8988T (cell line): ENCODE measurements around the gene TAB3.

Experiments used
- DNase-seq: peaks from one replicate; pipeline ENCODE4 v3.0.0; 2011

TAB3 gene

DNA sequence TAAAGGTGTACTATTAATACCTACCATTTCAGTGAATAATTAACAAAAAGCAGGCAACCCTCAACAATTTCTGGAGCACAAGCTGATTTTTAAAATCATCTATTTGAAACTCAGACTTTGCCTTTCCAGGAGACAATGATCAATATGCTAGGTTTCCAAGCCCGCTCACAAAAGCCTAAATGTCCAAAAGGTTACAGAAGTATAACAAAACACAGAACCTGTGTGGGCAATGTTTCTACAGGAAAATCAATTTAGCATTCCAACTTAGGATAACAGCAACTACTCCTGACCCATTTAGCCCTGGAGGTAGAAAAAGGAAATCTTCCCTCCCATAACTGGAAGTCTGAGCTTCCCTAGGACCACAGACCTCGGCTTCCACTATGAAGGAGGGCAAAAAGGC, 3.9 kb downstream of the TAB3 start:
- DNase-seq: no peak

GRCh38 chrX:30883138-30883537, 5.9 kb downstream of the TAB3 start:
- no peak for DNase-seq

DNA sequence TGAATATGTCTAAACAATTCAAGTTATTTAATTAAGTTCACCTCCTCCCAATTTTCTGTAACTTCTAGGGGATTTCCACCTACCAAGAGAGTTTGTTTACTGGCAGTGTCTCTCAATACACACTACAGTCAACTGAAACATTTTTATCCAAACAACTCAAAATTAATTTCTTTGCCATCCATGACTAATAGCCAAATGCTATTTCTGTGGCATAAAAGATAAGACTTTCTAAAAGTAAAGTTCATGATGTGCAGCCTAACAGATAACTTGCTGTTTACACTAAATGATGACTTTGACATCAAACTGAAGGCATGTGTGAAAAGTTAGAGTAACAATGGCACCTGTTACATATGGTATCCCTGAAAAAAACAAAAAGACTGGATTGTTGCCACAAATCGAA, 7.3 kb downstream of the TAB3 start:
- DNase-seq: no peak

DNA sequence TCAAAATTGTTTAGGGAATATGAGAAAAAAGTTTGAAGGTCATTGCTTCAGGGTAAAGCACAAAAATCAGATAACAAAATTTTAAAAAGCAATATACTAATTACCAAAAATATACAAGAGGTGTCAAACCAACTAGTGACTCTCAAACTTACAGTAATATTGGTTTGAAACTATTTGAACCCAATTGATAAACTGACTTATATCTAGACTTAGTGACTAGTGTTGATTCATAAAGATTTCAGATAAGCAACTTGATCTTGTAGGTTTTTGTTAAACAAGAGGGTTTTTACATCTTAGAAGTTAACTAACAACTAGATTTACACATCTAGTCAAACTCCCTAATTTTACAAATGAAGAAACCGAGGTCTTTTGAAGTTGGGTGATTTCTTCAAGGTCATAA, 7.7 kb downstream of the TAB3 start:
- DNase-seq: no peak

GRCh38 chrX:30880058-30880457, 9.0 kb downstream of the TAB3 start:
- no peak for DNase-seq

DNA sequence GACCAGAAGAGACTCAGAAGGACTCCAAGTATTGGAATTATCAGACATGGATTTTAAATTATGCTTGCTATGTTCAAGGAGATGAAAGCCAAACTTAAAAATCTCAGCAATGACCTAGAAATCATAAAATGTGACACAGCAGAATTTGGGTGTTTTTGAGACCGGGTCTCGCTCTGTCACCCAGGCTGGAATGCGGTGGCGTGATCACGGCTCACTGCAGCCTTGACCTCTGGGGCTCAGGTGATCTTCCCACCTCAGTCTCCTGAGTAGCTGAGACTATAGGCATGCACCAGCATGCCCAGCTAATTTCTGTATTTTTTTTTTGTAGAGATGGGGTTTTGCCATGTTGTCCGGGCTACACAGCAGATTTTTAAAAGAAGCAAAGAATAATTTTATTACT, 12.7 kb downstream of the TAB3 start:
- DNase-seq: no peak

GRCh38 chrX:30875957-30876356, 13.1 kb downstream of the TAB3 start:
- no peak for DNase-seq

GRCh38 chrX:30874851-30875250, 14.2 kb downstream of the TAB3 start:
- no peak for DNase-seq

DNA sequence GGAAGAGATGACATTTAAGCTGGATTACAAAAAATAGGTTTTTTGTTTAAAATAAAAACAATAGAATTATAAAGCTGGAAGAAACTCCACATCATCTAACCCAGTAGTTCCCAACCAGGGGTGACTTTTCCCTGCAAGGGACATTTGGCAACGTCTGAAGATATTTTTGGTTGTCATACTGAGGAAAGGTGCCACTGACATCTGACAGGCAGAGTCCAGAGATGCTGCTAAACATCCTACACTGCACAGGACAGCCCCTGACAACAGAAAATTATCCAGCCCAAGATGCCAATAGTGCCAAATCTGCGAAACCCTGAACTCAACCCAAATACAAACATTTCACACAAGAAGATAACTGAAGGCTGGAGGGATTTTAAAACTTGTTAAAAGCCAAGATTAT, 18.5 kb downstream of the TAB3 start:
- DNase-seq: no peak

DNA sequence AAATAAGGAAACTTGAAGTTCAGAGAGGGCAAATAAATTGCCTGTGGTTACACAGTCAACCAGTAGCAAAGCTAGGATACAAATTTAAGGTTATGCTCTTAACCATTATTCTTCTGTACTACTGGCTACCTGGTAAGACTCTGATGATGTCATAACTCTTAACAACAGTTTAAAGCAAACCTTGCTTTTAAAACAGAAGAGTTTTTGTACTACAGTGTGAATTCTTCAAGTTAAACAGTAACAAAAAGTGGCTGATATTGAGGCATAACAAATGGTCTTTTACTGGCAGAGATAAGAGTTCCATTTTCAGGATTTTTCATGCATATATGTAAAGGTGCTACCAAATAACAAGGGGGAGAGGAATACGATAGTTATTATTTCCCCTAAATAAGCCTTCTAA, 23.4 kb downstream of the TAB3 start:
- DNase-seq: no peak

- no peak for DNase-seq
Measured at GRCh38 chrX:30865015-30865414, 24.0 kb downstream of the TAB3 start.

- DNase-seq: no peak
Measured at GRCh38 chrX:30864383-30864785, 24.7 kb downstream of the TAB3 start.

DNA sequence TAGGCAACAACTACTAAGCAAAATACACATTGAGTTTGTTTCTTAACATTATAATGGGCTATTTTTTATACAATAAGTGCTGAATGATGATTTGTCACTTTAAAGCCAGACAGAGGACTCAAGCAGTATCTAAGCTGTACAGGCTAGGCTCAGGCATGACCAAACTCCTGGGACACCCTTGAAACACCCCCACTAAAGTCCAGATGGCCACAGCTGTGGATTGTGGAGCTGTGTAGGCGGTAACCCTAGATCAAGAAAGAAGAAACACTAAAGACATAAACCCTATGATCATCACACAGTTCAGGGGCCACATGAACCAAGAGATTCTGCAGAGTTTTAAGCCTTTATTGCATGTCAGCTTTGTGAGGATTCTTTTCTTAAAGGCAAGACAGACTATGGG, 25.1 kb downstream of the TAB3 start:
- DNase-seq: no peak

GRCh38 chrX:30858098-30858497, 31.0 kb downstream of the TAB3 start:
- no peak for DNase-seq

GRCh38 chrX:30851449-30851848, 37.6 kb downstream of the TAB3 start:
- no peak for DNase-seq

DNA sequence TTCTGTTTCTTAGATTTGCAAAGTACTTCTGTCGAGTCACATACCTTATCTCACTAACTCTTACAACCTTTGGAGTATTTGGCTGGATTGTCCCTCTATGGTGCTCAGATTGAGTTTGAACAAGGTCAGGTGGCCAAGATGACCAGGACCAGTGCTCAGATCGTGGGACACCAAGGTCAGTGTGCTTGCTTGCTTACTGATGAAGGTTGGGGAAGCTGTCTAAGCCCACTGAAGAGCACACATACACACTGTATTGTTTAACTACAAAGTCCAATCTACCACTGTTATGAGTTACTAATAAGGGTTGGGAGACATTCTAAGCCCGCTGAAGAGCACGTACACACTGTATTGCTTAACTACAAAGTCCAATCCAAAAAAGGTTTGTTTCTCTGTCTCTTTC, 53.7 kb downstream of the TAB3 start:
- DNase-seq: no peak

DNA sequence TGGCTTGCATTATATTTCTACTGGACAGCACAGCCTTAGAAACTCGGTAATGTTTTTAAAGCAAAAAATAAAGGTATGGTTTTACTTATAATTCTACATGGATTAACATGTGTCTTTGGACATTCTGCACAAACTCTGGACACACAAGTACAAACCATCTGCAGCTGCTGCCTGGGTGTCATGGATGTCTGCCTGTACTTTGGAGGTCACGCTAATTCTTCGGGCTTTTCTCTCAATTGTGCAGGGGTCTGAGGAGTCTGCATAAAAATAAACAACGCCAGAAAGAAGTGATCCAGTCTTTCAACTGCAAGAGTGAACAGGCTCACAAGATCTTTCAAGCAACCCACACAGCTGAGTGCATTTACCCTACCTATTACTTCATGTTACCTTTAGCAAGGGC, 55.2 kb downstream of the TAB3 start:
- no peak for DNase-seq

DNA sequence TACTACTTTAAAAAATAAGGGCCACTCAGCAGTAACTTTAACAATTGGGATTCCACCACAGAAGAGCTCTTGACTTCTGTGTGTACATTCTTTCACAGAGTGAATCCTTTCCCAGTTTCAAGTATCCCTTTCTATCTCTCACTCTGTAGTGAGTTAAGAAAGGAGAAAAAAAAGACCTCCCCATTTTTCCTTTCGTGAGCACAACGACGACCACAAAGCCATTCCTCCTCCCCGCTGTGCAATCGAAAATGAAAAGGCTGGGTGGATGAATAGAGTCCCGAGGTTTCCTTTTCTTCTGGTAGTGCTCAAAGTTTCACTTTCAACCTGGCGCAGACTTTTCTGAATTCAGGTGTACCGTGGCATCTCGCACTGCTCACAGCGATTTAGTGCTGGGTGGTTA, 58.0 kb downstream of the TAB3 start:
- DNase-seq: no peak

DNA sequence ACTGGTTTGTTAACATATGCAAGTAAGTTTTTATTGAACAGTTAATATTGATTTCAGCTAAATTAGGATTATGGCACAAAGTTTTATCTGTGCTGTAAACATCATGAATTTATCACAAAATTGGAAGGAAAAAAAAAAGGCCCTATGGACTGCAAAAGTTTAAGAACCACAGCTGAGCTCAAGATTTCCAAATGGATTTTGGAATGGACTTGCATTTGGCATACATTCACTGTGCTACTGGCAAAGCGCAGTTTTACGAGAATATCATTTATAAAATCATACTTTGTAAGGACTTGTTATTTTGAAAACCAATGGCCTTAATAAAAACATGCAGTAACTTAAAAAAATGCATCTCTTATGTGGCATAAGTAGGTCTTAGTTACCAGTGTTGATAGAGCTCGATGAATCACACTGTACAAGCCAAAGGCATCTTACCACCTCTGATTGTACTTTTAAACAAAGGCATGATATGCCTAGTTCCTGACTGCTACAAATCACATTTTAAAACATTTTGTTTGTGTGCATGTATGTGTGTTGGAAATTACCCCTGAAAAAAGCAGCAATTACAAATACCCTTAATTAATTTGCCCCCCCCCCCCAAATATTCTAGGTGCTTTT, 58.6 kb downstream of the TAB3 start:
- no peak for DNase-seq

DNA sequence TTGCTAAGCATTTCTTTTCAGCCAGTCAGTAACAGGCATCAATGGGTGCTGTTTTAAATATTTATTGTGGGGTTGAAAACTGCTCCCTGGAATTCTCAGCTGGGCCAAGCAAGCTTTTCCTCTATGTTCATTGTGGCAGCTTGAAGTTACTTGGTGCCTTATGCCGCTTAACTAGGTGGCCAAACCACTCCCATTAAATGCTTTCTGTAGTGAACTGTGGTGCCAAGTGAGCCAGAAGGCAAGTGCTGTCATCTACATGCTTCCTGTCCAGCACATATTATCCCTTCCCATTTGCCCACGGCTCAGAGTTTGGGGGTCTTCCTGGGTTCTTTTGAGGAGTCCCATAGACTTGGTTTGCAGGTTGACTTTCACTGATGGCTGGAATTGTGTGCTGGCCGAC, 64.8 kb downstream of the TAB3 start:
- no peak for DNase-seq

DNA sequence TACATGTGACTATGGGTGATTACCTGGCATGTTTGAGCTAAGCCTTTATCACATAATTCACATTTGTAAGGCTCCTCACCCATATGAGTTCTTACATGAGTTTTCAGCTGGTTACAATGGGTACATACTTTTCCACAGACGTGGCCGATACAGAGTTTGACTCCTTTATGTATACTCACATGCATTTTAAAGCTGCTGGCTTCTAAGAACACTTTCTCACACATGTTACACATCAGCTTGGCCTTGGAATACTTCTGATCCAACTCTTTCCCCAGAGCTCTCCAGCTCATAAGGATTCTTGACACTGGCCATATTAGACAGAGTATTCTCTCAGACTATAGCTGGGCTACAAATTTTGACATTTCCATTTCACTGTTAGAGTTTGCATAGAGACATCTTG, 66.3 kb downstream of the TAB3 start:
- DNase-seq: no peak

DNA sequence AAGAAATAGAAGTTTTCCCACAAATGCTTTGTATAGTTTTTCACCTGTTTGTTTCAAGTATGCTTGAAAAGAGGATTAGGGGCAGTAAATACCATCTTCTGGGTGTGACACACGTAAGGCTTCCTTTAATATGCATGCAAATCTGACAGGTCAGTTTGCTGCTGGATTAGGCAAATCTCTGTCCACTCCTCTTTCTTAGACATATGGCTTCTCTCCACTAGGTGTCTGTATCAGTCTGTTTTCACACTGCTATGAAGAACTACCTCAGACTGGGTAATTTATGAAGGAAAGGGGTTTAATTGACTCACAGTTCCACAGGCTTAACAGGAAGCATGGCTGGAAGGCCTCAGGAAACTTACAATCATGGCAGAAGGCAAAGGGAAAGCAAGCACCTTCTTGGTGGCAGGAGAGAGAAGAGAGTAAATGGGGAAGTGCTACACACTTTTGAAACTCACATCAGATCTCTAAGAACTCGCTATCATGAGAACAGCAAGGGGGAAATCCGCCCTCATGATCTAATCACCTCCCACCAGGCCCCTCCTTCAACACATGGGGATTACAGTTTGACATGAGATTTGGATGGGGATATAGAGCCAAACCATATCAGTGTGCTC, 66.9 kb downstream of the TAB3 start:
- DNase-seq: no peak

DNA sequence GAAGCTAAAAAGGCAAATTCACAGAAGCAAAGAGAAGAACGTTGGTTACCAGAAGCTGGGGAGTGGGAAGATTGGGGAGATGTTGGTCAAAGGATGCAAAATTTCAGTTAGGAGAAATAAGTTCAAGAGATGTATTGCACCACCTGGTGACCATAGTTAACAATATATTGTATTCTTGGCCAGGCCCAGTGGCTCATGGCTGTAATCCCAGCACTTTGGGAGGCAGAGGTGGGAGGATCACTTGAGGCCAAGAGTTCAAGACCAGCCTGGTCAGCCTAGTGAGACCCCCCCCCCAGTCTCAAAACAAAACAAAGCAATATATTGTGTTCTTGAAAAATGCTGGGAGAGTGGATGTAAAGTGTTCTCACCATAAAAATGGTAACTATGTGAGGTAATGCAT, 67.9 kb downstream of the TAB3 start:
- no peak for DNase-seq

GRCh38 chrX:30819080-30819479, 70.0 kb downstream of the TAB3 start:
- no peak for DNase-seq

DNA sequence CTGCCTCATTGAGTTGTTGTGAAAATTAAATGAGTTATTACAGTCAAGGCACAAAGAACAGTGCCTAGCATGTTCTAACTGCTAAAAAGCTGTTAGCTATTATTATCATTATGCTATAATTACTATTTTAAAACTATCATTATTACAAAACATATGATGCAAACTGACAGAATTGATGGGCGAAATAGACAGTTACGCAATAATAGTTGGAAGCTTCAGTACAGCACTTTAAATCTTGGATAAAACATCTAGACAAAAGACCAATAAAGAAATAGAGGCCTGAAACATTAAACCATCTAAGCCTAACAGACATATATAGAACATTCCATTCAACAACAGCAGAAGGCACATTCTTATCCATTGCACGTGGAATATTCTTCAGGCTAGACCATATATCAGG, 73.0 kb downstream of the TAB3 start:
- DNase-seq: no peak

- DNase-seq: no peak
Measured at GRCh38 chrX:30814978-30815377, 74.1 kb downstream of the TAB3 start.
